Stimulated activated CD4-positive, alpha-beta T cell treated with anti-CD3 and anti-CD28 coated beads, Interleukin-12 subunit alpha, Interleukin-12 subunit beta, amount 100 ng/mL, for 24 hours (primary cell): ENCODE measurements around the gene CFAP43.

Experiments
- DNase-seq, 2 experiments: peaks; one replicate each; pipeline ENCODE4 v3.0.0-alpha.2; 2020; ENCODE audit warnings: low read depth in 2 of 2

The CFAP43 gene

DNA sequence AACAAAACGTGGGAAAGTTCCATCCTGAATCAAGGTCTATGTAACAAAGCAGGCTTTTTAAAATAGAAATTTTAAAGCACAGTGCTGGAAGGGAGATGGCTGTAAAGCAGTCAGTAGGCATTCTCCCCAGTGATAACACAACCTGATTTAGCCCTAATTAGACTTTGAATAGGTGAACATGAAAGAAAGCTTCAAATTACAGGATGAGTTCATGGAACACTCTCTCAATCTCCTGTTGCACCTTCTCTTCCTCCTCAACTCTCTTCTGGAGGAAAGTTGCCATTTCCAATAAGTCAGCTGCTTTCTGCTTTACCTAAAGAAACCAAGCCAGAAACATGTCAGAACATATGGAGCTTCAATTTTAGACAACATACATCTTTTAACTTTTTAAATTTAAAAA lies 90.1 kb downstream of the CFAP43 start:
- DNase-seq: no peak

DNA sequence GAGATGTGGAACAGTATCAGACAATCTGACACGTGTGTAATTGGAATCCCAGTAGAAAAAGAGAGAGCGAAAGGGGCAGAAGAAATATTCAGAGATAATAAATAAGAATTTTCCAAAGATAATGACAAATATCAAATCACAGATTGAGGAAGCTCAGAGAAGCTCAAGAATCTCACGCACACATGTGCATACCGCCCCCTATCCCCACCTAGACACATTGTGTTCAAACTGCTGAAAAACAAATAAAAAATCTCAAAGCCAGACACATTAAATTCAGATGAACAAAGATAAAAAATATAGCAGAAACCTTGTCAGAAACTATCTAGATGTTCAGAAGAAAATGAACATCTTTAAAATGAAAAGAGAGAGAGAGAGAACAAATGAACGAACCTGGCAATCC lies 92.9 kb downstream of the CFAP43 start:
- DNase-seq: no peak

DNA sequence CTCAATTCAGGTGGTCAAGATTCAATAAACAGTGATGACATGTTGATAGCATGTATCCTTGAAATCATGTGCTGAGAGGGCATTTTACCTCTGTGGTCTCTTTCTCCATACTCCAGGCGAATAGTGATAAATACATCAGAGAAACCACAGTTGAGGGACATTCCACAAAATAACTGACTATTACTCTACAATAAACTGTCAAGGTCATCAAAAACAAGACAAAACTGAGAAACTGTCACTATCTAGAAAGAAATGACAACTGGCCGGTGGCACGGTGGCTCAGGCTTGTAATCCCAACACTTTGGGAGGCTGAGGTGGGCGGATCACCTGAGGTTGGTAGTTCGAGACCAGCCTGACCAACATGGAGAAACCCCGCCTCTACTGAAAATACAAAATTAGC lies 94.0 kb downstream of the CFAP43 start:
- DNase-seq: no peak

DNA sequence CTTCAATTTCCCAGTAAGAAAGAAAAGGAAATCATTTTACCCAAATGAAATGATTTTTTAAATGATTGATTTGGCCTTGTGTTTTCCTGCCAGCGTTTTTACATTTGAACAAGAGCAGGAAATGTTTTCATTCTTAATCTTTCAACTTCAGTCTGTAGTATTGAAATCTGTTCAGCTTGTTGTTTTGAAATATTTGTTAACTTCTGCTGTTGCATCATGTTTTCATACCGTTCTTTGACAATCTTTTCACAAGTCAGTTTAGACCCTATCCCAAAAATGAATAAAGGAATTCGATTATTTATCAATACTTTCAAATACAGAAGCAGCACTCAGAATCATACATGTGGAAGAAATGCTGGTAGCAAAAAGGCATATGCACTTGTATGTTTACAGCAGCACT lies 102.1 kb downstream of the CFAP43 start:
- no peak for DNase-seq

DNA sequence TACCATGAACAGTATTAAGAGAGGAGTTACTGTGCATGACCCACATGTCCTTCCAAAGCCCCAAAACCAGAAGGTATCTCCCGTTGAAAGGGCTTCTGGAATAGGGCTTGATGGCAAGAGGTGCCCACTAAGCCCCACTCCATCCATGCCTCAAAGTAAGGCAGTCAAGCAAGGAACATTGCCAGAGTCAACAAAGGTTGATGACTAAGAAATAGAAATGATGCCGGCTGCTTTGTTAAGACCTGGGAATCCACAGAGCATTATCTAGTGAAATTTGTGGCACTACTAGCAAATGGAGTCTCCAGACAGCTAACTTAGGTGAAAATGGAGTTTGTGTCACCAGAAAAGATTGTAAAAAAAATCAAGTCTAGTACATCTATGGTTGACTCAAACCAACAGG lies 104.0 kb downstream of the CFAP43 start:
- no peak for DNase-seq

DNA sequence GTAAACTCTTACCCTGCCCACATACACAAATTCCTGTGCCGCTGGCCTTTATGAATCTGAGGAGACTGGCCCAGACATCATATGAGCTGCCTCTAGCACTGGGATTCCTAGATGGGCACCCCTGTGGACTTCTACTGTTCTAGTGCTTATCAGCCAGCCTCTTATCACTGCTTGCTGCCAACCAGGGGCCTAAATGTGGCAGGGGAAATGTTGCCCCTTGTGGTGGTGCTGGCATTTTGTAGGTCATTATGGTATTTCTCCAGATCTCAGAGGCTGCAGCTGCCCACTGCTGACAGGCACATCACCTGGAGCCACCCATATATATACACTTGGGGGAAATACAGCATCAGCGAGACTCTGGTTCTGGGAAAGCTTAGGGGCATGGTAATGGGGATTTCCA lies 104.8 kb downstream of the CFAP43 start:
- no peak for DNase-seq

DNA sequence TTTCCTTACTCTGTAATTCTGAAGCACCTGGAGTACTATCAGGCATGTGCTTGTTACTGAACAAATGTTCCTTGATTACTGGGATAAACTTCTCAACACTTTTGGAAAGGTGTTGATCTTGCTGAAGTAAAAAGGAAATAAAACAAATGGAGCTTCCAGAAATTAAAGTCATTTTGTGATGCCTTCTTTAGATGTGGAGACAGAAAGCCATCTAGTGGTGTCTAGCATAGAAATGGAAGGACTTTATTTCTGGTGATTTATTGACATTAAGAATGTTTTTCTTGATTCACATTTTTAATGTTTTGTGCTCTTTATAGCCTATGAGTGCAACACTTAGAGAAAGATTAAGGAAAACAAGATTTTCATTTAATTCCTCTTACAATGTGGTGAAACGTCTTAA lies 108.8 kb downstream of the CFAP43 start:
- no peak for DNase-seq

DNA sequence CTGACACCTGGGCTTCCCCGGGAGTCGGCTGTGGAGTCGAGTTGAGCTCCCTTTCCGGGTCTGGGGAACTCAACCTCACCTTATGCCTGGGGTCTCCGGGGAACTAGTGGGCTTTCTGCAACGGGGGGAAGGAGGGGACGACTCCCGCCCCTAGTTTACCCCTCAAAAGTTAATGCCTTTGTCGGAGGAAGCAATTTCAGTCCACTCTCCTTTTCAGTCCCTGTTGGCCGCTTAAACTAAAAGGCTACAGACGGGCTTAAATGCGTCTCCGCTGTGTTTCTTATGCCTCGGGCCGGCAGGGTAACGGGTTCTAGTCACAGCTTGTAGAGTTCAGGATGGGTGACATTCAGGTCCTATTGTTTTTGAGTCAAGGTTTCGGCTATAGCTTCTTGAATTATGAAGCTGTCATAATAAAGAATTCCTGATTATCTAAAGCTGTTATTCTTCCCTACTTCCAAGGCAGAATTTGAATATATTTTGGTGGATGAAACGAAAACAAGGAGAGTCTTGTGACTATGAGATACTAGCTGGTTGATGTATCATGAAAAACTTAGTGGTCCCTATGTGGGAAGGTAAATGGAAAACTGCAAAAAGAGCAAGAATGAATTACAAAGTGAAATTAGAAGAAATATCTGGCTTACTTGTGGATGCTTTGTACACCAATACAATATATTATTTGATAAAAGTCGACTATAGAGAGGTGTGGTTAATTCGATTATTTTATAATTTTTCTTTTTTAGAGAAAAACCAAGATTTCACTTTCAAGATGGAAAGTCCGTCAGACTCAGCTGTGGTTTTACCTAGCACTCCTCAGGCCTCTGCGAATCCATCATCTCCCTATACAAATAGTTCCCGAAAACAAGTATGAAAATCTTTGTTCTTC lies 109.7 kb downstream of the CFAP43 start:
- DNase-seq: no peak

DNA sequence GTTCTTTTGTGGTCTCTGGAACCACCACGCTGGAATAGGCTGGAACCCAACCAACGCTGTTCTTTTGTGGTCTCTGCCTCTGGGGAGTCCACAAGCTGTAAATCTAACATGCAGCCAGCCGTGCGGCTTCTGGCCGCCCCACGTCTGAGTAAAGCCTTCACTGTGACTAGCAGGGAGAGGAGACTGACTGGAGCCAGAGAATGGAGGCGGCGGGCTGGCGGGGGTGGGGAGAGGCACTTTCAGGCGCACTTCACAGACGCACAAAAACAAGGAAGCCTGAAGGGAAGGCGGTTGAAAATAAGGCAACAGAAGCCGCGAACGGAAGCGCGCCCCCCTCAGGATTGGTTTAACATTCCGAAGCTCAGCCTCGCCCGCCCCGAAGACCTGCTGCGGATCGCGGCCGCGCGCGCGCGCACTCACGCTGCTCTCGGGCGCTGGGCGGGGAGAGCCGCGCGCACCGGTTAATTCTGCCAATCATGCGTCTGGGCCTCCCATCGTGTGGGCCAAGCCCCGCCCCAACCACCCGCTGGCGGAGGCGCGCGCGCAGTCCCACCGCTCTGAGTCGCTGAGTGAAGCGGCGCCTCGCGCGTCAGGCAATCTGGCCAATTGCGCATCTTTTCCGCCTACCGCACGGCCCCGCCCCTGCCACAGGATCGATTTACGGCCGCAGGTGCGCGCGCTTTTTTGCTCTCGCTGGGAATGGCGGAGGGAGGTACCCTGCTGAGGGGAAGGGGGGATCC lies 110.5 kb downstream of the CFAP43 start, which contains the start of gene SFR1:
Gene SFR1 (plus strand): TSS at position 687 of the 740 bp plus-strand sequence. CDS start 13 bp downstream, at position 700.
- peak; percentile 97 for DNase-seq

DNA sequence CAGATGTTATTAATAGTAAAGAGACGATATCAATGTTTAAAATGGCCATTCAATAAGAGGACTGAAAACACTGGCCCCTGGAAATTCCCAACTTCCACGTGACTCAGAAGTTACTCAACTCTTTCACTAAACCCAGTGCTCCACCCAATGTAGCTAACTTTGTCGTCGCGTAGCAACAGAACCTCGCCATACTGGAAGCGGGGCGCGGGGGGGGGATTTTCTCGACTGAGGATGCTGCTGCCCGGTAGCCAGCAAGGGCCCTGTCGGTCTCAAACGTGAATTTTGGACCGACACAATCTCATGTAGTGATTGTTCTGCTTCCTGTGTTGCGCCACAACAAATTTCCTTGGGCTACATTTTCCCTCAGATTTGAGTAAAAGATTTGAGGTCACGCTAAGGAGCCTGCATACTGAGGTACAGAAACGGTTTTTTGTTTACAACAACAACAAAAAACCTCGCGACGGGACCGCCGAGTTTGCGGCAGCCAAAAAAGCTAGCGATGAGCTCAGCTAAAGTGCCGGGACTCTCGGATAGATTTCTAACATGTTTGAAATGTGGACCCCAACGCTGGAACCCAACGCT lies 111.2 kb downstream of the CFAP43 start:
- peak; percentile 59 to 78 for DNase-seq

DNA sequence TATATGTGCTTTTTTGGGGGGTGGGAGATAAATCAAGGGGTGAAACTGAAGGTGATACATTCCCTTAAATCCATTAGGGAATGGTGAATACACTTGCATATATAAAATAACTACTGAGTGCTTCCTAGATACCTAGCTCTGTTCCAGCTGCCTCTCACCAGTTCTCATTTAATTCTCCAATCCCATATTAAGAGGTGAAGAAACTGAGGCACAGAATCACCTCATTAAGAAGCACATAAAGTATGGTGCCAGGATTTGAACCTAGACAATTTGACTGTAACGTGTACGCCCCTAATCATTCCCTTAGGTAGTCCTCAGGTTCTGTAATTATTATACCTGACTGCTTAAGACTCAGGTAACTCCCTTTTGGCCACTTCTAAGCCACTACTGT lies 111.7 kb downstream of the CFAP43 start:
- DNase-seq: no peak

DNA sequence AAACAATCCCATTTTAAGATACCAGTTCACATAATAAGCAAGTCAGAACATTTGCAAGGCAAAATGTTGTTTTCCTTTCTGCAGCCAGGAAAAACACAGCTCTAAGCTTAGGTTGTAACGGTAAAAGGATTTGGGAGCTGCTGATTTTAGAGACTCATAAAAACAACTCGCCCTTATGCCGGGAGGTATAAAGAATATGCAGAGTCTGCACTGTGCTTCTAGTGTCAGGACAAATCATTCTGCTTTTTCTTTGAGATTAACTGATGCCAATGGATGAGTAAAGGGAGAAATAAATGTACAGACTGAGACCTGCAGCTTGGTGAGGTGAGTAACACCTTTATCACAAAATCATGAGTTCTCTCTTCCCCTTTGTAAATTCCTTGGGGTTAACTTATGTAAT lies 112.2 kb downstream of the CFAP43 start:
- no peak for DNase-seq

DNA sequence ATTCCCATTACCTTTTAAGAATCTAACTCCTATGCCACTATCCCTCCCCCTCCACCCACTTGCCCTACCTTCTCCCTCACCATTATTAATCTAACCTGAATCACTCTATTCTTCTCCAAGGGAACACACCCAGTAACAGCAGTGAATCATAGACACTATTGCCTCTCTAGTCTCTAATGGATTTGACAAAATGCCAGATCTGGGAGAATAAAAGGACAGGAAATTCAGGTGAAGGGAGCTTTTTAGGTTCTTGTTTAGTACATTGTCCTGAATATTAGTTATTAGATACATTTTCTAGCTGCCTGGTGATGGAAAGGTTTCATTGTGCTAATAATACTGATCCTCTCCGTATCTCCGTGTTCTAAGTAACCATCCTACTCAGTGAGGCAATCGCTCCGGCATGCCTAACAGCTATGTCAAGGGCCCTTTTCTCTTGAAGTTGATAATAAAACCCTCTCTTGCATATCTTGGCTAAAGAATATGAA lies 114.3 kb downstream of the CFAP43 start:
- no peak for DNase-seq

DNA sequence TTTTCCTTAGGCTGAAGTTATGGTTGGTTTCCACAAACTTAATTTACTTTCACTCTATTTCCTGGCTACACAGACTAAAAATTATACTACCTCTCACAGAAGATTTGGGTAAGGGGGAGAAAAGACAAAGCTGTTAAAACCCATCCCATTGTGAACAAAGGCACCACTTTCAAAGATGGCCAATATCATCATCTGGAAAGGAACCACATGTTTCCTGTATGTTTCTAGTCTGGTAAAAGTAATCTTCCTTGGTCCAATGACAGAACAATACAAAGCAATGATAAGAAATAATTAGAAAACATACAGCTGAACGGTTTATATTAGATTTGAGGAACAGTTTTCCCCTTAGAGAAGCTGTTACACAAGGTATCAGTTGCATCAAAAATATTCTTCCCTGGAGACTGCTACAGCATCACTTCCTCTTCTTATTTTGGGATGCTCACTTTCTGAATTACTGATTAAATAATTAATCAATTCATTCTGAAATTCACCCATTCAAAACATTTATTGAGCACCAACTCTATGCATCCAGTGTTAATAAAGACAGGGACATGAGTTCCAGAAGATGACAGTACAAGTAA lies 118.7 kb downstream of the CFAP43 start:
- no peak for DNase-seq

DNA sequence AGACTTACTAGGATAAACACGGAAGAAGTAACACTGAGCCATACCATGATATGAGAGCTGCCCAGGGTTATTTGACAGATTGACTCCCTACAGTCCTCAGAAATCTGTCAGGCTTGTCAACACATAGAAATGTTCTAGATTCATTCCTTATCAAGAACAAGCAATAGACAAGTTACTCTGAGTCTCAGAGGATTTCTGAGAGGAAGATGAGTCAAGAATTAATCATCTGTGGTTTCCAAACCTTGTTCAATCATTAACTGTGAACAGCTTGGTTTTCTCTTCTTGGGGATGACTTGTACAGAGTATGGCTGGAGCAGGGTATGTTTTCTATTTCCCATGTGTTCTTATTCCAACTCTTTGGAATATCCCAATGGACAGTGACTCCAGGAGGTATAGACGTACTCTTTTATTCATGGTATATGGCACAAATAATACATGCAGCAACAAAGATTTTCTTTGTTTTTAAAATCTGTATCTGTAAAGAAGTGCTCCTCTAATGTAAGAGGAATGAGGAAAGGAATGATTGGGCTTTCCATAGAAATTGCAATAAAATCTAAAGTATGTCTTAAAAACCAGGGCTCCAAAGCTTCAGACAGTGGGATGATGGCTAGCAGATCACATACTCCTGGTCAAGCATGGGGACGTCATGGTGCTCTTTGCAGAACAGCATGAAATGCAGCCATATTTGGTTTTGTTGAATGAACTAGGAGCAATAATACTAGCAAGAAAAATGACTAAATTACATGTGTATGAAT lies 122.1 kb downstream of the CFAP43 start:
- no peak for DNase-seq

DNA sequence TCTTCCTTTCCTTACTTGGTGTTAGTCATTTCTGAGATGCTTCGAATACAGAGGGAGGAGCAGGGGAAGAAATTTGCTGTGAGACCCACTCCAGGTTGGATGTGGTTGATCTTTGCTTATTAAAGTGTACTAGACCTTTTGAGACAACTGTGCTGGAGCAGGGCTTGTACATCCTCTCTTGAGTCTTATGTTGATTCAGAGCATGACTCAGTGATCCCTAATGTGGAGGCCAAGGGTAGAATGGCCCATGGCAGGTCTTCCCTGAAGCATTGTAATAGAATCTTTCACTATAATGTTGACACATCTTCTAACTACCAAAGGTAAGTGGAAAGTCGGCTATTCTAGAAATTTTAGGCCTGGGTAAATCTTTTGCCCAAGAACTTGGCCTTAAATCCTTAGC lies 127.2 kb downstream of the CFAP43 start:
- no peak for DNase-seq

DNA sequence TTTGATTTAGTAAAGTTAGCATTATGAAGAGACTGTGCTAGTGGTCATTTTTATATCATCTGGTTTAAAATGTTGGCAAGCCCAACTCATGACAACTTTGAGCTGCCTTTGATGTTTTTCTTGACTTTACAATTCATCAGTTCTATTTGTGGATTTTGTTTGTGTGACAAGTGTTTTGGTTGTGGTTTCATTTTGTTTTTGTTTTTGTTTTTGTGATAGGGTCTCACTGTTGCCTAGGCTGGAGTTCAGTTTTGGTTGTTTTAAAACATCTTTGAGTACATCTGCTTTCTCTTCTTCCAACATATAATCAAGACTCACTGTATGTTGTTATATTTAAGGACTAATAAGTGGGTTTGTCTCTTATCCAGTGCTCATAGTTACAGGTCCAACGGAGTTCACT lies 127.7 kb downstream of the CFAP43 start:
- no peak for DNase-seq

DNA sequence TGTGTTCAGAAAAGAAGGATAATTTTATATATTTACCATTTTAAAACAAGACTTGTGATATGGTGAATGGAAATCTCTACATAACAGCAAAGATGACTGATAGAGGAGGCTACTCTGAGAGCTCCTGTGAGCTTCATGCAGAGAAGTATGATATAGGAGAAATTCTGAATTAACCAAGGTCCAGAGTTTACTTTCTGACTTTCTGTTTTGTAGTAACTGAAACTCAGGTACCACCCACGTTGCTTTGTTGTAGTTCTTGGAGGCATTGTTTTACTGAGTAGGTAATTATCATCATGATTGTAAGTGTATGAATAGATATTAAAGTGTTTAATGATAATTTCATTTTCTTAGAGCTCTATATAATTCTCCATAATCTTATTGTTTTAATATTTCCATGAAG lies 128.2 kb downstream of the CFAP43 start:
- DNase-seq: no peak

DNA sequence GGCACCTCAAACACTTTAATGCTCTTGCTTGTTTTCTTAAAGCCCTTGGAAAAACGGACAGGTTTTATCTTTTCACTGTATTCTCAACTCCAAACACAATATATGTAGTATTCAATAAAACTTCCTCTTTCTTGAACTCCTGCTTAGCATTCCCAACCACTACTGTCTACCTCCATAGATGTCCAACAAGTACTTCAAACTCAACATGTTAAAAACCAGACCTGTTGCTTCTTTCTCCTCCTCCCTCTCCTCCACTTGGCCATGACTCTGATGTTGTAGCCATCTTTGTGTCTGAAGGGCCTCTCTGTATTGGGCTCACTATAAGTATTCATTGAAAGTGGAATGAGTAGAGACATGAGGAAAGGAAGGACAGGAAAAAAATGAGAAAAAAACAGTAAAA lies 130.3 kb downstream of the CFAP43 start:
- DNase-seq: no peak

DNA sequence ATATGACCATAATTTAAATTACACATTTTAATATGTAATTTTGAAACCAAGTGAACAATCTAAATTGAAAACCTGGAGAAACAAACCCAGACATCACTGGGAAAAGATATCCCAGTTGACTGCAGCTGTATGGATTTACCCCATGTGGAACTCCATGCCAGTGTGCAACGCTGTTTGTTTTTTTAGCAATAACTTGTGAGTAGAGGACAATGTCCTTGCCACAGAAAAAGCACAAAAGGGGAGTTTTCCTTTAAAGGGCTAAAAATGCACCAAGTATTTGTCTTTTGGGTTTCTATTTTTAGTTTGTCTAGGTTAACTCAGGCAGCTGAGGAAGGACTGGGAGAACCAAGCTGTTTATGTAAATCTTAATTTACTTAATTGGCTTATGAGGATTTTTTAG lies 131.4 kb downstream of the CFAP43 start:
- no peak for DNase-seq

DNA sequence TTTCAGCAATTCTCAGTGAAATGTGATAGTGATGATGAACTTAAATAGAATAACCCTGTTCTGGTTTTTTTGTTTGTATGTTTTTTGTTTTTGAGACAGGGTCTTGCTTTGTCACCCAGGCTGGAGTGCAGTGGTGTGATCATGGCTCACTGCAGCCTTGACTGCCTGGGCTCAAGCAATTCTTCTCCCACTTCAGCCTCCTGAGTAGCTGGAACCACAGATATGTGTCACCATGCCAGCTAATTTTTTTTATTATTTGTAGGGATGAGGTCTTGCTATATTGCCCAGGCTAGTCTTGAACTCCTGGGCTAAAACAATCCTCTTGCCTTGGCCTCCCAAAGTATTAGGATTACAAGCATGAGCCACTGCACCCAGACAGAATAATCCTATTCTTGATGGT lies 132.2 kb downstream of the CFAP43 start:
- DNase-seq: no peak

DNA sequence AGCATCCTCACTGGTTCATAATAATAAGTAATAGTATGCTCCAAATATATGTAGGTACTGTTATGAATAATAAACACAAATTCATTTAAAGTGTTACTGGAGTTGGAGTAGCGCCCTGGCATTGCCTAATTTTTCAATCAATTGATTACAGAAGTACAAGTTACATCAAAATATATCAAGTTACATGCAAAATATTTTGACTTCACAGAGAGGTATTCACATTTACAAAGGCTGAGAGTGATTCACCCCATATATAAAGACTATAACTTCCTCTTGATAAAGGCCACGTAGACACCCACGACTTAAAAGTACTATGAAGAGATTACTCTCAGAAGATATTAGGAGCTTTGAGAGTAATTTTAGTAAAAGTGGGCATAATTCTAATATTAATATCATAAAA lies 132.9 kb downstream of the CFAP43 start:
- no peak for DNase-seq
